Fibroblast of lung (primary cell): ENCODE measurements around the gene FIBCD1.

ENCODE experiments used
- CTCF ChIP-seq, 2 donors: IDR thresholded peaks in 1 of 2; conservative IDR thresholded peaks in 1 of 2; 1 replicate in 1 of 2; 2 replicates in 1 of 2; pipeline ENCODE4 v1.5.1; 2011 to 2012; ENCODE audit warnings: low read length in 2 of 2, control low read depth in 1 of 2, inconsistent platforms in 1 of 2, low read depth in 1 of 2, mild to moderate bottlenecking in 1 of 2
- EZH2 ChIP-seq: IDR thresholded peaks from 2 replicates; pipeline ENCODE4 v1.5.1; 2012; ENCODE audit warnings: low read length, control low read depth, mild to moderate bottlenecking; ENCODE audit errors: missing control alignments

- TF ChIP-seq CTCF (conservative IDR thresholded peaks at IDR 0.05 in 1 of 2, IDR thresholded peaks at IDR 0.05 in 1 of 2; ENCODE audit: low read depth in 1 of 2, low read length in 2 of 2) = no peak
- no peak for TF ChIP-seq EZH2
Measured at GRCh38 chr9:130854835-130855234, 84.2 kb downstream of the FIBCD1 start.
